ENCODE measurements around the gene UBQLN1.

Gene UBQLN1

GRCh38 chr9:83688921-83689320 is 18.8 kb downstream of the UBQLN1 start:
- no peak for DNase-seq (ENCODE audit: low read depth)

DNA sequence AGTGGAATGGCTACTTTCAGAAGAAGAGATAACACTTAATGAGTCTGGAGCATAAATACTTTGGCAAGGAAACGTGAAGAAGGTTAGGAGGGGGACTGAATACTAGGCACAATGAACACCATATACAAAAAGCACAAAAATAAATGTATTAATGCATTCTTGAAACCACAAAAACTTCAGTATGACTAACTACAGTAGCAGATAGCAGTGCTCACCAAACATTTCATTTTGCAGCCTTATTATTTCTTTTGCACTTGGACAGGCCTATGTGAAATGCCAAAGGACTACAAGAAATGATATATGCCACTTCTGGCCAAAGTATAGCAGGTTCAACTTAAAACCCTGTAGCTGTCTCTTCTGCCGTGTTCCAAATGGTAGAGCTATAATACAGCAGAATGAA is 26.3 kb downstream of the UBQLN1 start:
- DNase-seq (ENCODE audit: low read depth), result no peak

GRCh38 chr9:83680233-83680632 is 27.5 kb downstream of the UBQLN1 start:
- no peak for DNase-seq (ENCODE audit: low read depth)

DNA sequence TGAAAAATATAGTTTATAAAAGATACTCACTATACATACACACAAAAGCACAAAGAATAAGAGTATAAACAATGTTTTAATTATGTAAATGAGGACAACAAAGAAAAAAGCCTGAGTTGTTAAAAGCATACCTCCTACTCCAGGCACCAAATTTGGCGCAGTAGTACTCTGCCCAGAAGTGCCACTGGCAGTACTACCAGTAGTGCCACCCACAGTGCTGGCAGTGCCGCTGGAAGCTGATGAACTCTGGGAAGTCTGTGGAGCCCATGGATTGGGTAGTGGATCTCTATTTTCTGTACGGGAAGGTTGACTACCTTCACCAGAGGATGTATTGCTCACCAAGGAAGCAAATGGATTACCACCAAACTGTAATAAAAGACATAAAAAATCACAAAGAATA is 30.2 kb downstream of the UBQLN1 start:
- no peak for DNase-seq (ENCODE audit: low read depth)

- no peak for DNase-seq (ENCODE audit: low read depth)
Observed at GRCh38 chr9:83675466-83675865, 32.3 kb downstream of the UBQLN1 start.

GRCh38 chr9:83671451-83671850 is 36.3 kb downstream of the UBQLN1 start:
- DNase-seq (ENCODE audit: low read depth), result no peak

- DNase-seq (ENCODE audit: low read depth), result no peak
Observed at GRCh38 chr9:83670381-83670780, 37.4 kb downstream of the UBQLN1 start.

GRCh38 chr9:83669067-83669466 is 38.7 kb downstream of the UBQLN1 start:
- DNase-seq (ENCODE audit: low read depth), result no peak

GRCh38 chr9:83665580-83666200 is 42.1 kb downstream of the UBQLN1 start:
- DNase-seq (ENCODE audit: low read depth), result no peak

- DNase-seq (ENCODE audit: low read depth), result no peak
Observed at GRCh38 chr9:83662933-83663332, 44.8 kb downstream of the UBQLN1 start.

- DNase-seq (ENCODE audit: low read depth), result no peak
Observed at GRCh38 chr9:83656952-83657351, 50.8 kb downstream of the UBQLN1 start.

DNA sequence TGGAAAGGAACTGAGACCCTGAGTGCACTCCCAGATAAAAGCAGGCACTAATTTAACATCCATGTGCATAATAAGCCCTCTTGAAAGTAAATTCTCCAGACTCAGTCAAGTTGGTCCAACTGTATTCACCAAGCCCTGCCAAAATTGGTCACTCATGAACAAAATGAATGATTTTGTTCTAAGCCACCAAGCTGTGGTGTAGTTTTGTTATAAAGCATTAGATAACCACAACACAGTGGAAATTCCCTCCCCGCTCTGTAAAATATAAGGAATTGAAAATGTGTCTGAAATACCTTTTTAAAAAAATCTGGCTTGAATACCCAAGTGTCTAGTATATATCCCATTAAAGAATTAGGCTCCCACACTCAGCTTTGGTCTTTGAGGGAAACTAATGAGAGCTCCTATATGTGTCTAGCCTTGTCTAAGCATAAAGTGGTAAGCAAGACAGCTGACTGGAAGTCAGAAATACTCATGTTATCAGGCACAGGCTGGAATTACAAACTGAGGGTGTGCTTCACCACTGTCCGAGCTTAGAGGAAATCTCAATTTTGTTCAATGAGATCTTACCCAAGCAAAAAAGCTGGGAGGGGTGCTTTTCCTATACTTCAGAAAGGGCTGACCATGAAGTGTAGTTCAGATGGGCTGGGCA is 51.6 kb downstream of the UBQLN1 start:
- no peak for DNase-seq (ENCODE audit: low read depth)

GRCh38 chr9:83655433-83655832 is 52.3 kb downstream of the UBQLN1 start:
- DNase-seq (ENCODE audit: low read depth), result no peak

GRCh38 chr9:83652433-83652832 is 55.3 kb downstream of the UBQLN1 start:
- DNase-seq (ENCODE audit: low read depth), result no peak

- no peak for DNase-seq (ENCODE audit: low read depth)
Observed at GRCh38 chr9:83651558-83651957, 56.2 kb downstream of the UBQLN1 start.

- DNase-seq (ENCODE audit: low read depth), result no peak
Observed at GRCh38 chr9:83649515-83649914, 58.2 kb downstream of the UBQLN1 start.

DNA sequence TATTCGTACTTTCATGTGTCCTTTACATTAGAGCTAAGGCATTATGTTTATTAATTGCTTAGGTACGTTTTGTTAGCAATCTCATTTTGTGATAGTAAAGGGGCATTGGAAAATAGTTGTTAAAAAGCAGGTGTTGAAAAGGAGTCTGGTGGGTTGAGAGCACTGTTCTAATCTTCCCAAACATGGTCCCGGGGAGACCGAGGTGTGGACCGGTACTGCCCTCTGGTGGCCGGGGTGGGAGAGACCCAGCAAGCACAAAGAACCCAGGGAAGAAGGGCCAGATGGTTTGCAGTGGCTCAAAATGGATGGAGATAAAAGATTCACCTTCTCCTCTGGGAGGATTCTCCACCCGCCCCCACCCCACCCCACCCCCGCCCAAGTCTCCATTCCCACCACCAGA is 58.7 kb downstream of the UBQLN1 start:
- DNase-seq (ENCODE audit: low read depth), result peak; percentile 59

DNA sequence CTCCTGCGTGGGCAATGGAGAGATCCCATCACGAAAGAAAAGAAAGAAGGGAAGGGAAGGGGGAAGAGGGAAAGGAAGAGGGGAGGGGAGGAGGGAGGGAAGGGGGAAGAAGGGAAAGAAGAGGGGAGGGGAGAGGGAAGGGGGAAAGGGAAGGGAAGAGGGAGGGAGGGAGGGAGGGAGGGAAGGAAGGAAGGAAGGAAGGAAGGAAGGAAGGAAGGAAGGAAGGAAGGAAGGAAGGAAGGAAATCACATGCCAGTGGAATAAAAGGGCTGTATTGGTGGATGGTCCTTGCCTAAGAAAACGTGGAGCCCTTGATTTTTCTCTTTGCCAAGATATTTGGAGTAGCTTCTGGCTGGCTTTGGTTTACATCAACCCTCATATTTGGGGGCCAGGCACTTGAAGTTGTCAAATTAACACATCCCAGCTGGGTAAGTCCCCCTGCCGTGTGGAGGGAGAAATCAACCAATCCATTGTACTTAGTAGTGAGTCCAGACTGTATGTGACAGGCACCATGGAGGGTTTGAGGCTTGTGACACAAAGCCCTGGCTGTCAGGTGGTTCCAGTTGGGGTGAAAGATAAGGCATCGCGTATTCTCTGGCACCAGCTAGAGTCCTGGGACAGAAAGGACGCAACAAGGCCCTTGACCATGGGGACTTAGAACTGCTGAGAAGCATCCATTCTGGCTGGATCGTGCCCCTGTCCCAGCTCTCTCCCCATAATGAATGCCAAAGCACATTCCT is 61.1 kb downstream of the UBQLN1 start:
- DNase-seq (ENCODE audit: low read depth), result no peak

- no peak for DNase-seq (ENCODE audit: low read depth)
Observed at GRCh38 chr9:83642793-83643192, 65.0 kb downstream of the UBQLN1 start.

DNA sequence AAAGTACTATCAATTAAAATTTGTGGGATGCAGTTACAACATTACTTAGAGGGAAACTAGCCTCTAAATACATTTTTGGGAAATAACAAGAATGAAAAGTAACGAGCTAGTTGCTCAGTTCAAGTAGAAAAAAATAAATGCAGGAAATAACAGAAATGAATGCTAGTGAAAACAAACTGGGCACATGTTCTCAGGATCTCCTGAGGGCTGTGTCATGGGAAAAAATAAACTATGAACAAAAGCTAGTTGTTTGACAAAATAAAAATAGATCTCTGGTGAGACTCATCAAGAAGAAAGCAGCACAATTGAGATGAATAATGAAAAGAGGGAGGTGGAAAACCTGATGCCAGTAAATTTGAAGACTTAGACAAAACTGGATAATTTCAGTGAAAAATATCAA is 68.5 kb downstream of the UBQLN1 start:
- no peak for DNase-seq (ENCODE audit: low read depth)

DNA sequence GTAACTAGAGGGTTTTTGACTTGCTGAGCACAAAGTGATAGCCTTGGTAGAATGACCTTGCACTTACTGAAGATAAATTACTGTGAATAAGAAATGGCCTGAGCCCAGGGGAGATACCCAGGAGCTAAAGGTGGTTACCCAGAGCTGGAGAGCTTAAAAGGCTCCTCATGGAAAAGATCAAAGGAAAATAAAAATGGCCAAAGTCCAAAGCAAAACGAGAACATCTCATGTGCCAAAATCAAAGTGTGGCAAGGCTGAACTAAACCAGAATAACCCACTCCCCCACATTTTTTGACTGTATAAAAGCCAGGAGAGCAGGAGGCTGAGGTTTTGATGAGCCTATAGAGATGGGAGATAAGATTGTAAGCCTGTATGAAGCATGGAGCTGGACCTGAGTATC is 70.4 kb downstream of the UBQLN1 start:
- no peak for DNase-seq (ENCODE audit: low read depth)

- DNase-seq (ENCODE audit: low read depth), result no peak
Observed at GRCh38 chr9:83636813-83637212, 70.9 kb downstream of the UBQLN1 start.

DNA sequence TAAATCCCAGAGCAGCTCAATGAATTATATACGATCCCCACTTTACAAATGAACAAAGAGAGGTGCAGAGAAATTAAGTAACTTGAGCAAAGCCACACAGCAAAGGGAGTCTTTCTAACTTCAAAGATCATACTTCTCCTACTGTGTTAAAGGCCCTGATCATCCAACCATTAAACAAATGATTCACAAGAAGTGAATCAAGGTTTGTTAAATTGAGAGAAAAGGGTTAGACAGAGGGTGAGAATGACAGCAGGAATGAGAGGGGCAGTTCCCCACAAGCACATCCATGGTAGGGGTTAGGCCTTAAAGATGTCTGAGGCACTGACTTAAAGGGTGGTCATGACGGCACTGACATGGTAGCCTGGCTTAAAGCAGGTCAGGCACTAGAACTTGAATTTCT is 74.1 kb downstream of the UBQLN1 start:
- DNase-seq (ENCODE audit: low read depth), result no peak

DNA sequence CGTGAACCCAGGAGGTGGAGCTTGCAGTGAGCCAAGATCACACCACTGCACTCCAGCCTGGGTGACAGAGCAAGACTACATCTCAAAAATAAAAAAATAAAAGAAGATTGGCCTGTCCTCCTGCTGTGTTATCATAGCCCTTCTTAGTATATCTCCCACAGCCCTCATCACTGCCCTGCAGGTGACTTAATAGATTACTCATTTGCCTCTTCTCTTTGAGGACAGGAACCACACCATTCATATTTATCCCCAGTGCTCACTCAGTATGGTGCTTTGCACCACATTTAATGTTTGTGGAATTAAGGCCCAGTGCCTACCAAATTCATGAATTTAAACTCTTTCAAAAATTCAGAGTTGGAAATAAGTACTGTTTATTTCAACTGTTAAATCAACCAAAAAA is 74.5 kb downstream of the UBQLN1 start:
- no peak for DNase-seq (ENCODE audit: low read depth)

Measured in activated T-helper 9 cell treated with anti-CD3 and anti-CD28 coated beads, Interleukin-2, amount 50 U/mL, for 16 hours (primary cell).